HEK293 (cell line): ENCODE data around the gene ZFPL1.
A peak's percentile ranks its signal among the peaks of the same experiment; 100 is the strongest.

Experiments
- CTCF ChIA-PET: fragments of 350-600 bp; formaldehyde crosslinking; extraction: SDS; loops from one replicate; lab custom pipeline; 2021; ENCODE audit warnings: antibody characterized with exemption; lab: Yijun Ruan, JAX
- POLR2A ChIA-PET: fragments of 300-600 bp; formaldehyde crosslinking; extraction: SDS; loops from one replicate; lab custom pipeline; 2020; ENCODE audit warnings: antibody characterized with exemption, inconsistent platforms; lab: Yijun Ruan, JAX
- H3K27ac ChIP-seq: fragments of 200-500 bp; sonication (Bioruptor generic); 2 replicates; pipeline ENCODE4 v1.5.1; 2014; ENCODE audit warnings: low read depth, low read length, control low read depth, inconsistent platforms; ENCODE audit errors: extremely low read depth
- H3K36me3 ChIP-seq, 2 experiments: fragments of 200-500 bp in 1 of 2; sonication (Bioruptor generic) in 1 of 2; 1 replicate in 1 of 2; 2 replicates in 1 of 2; pipeline ENCODE4 v1.5.1; 2014 to 2017; ENCODE audit warnings: inconsistent platforms in 2 of 2, low read length in 2 of 2; ENCODE audit not compliant: control insufficient read depth in 2 of 2, insufficient read depth in 1 of 2
- H3K4me1 ChIP-seq: fragments of 200-500 bp; sonication (Bioruptor generic); 2 replicates; pipeline ENCODE4 v1.5.1; 2014; ENCODE audit warnings: mild to moderate bottlenecking, low read length, inconsistent platforms; ENCODE audit not compliant: control insufficient read depth, insufficient read depth
- H3K4me3 ChIP-seq: 2 replicates; pipeline ENCODE4 v1.5.1; 2011; ENCODE audit warnings: low read depth, mild to moderate bottlenecking, control low read depth, low read length, moderate library complexity
- H3K9me3 ChIP-seq: fragments of 200-500 bp; sonication (Bioruptor generic); 2 replicates; pipeline ENCODE4 v1.5.1; 2014; ENCODE audit warnings: low read depth, low read length, inconsistent platforms; ENCODE audit not compliant: control insufficient read depth, insufficient read depth
- EGR2 ChIP-seq: fragments of 450-650 bp; formaldehyde crosslinking; IDR thresholded peaks from 2 replicates; pipeline ENCODE4 v1.5.1; 2016; ENCODE audit warnings: low read depth, missing biosample characterization, missing genetic modification characterization
- GFI1B ChIP-seq: fragments of 450-650 bp; formaldehyde crosslinking; IDR thresholded peaks from 2 replicates; pipeline ENCODE4 v1.5.1; 2016; ENCODE audit warnings: missing biosample characterization, missing genetic modification characterization
- MYNN ChIP-seq: fragments of 450-650 bp; formaldehyde crosslinking; IDR thresholded peaks from 2 replicates; pipeline ENCODE4 v1.5.1; 2016; ENCODE audit warnings: missing biosample characterization, missing genetic modification characterization, borderline replicate concordance
- PRDM2 ChIP-seq: fragments of 450-650 bp; formaldehyde crosslinking; IDR thresholded peaks from 2 replicates; pipeline ENCODE4 v1.5.1; 2016; ENCODE audit warnings: missing biosample characterization, missing genetic modification characterization, borderline replicate concordance
- PRDM6 ChIP-seq: fragments of 450-650 bp; formaldehyde crosslinking; IDR thresholded peaks from 2 replicates; pipeline ENCODE4 v1.5.1; 2017; ENCODE audit warnings: missing biosample characterization, missing genetic modification characterization
- SALL2 ChIP-seq: fragments of 450-650 bp; formaldehyde crosslinking; IDR thresholded peaks from 2 replicates; pipeline ENCODE4 v1.5.0; 2017; ENCODE audit warnings: missing biosample characterization, mild to moderate bottlenecking, missing genetic modification characterization, borderline replicate concordance
- SETDB1 ChIP-seq: IDR thresholded peaks from one replicate; pipeline ENCODE4 v1.6.1; 2017; ENCODE audit warnings: mild to moderate bottlenecking, low read length, moderate library complexity, mixed read lengths; ENCODE audit not compliant: insufficient read length
- ZBTB26 ChIP-seq: fragments of 450-650 bp; formaldehyde crosslinking; optimal IDR thresholded peaks from 2 replicates; pipeline ENCODE3; 2016; ENCODE audit warnings: missing biosample characterization, mild to moderate bottlenecking, missing genetic modification characterization
- ZBTB48 ChIP-seq: fragments of 450-650 bp; formaldehyde crosslinking; IDR thresholded peaks from 2 replicates; pipeline ENCODE4 v1.5.1; 2016; ENCODE audit warnings: missing biosample characterization, missing genetic modification characterization
- ZFHX2 ChIP-seq: fragments of 450-650 bp; formaldehyde crosslinking; conservative IDR thresholded peaks from 2 replicates; pipeline ENCODE4 v1.5.1; 2016; ENCODE audit warnings: missing biosample characterization, missing genetic modification characterization
- ZNF138 ChIP-seq: fragments of 450-650 bp; formaldehyde crosslinking; IDR thresholded peaks from 2 replicates; pipeline ENCODE4 v1.5.1; 2016; ENCODE audit warnings: missing biosample characterization, missing genetic modification characterization, borderline replicate concordance
- ZNF155 ChIP-seq: fragments of 450-650 bp; formaldehyde crosslinking; IDR thresholded peaks from 2 replicates; pipeline ENCODE4 v1.5.1; 2016; ENCODE audit warnings: missing biosample characterization, missing genetic modification characterization
- ZNF2 ChIP-seq: fragments of 450-650 bp; formaldehyde crosslinking; IDR thresholded peaks from 2 replicates; pipeline ENCODE4 v1.5.1; 2016; ENCODE audit warnings: missing biosample characterization, missing genetic modification characterization
- ZNF211 ChIP-seq: fragments of 450-650 bp; formaldehyde crosslinking; IDR thresholded peaks from 2 replicates; pipeline ENCODE4 v1.5.1; 2016; ENCODE audit warnings: low read depth, missing biosample characterization, missing genetic modification characterization
- ZNF223 ChIP-seq: fragments of 450-650 bp; formaldehyde crosslinking; IDR thresholded peaks from 2 replicates; pipeline ENCODE4 v1.5.1; 2016; ENCODE audit warnings: missing biosample characterization, missing genetic modification characterization
- ZNF24 ChIP-seq: fragments of 450-650 bp; formaldehyde crosslinking; IDR thresholded peaks from 2 replicates; pipeline ENCODE4 v1.5.1; 2016; ENCODE audit warnings: missing biosample characterization, missing genetic modification characterization
- ZNF302 ChIP-seq: fragments of 450-650 bp; formaldehyde crosslinking; IDR thresholded peaks from 2 replicates; pipeline ENCODE4 v1.5.1; 2016; ENCODE audit warnings: missing biosample characterization, missing genetic modification characterization, low read depth
- ZNF362 ChIP-seq: fragments of 450-650 bp; formaldehyde crosslinking; IDR thresholded peaks from 2 replicates; pipeline ENCODE4 v1.5.1; 2016; ENCODE audit warnings: missing biosample characterization, missing genetic modification characterization
- ZNF394 ChIP-seq: fragments of 450-650 bp; formaldehyde crosslinking; IDR thresholded peaks from 2 replicates; pipeline ENCODE4 v1.5.1; 2016; ENCODE audit warnings: missing biosample characterization, missing genetic modification characterization, mild to moderate bottlenecking, moderate library complexity, borderline replicate concordance
- ZNF544 ChIP-seq: fragments of 450-650 bp; formaldehyde crosslinking; IDR thresholded peaks from 2 replicates; pipeline ENCODE4 v1.5.0; 2017; ENCODE audit warnings: missing biosample characterization, missing genetic modification characterization
- ZNF561 ChIP-seq: fragments of 450-650 bp; IDR thresholded peaks from 2 replicates; pipeline ENCODE4 v1.5.1; 2018; ENCODE audit warnings: missing biosample characterization, missing genetic modification characterization, borderline replicate concordance
- ZNF610 ChIP-seq: fragments of 450-650 bp; formaldehyde crosslinking; IDR thresholded peaks from 2 replicates; pipeline ENCODE4 v1.5.1; 2016; ENCODE audit warnings: missing biosample characterization, missing genetic modification characterization, borderline replicate concordance
- ZNF626 ChIP-seq: fragments of 450-650 bp; sonication (Bioruptor Pico); formaldehyde crosslinking; IDR thresholded peaks from 2 replicates; pipeline ENCODE4 v1.5.1; 2018; ENCODE audit warnings: missing biosample characterization, missing genetic modification characterization, inconsistent platforms
- ZNF660 ChIP-seq: fragments of 450-650 bp; IDR thresholded peaks from 2 replicates; pipeline ENCODE4 v1.5.1; 2018; ENCODE audit warnings: missing biosample characterization, mild to moderate bottlenecking, missing genetic modification characterization
- ZNF843 ChIP-seq: fragments of 450-650 bp; formaldehyde crosslinking; IDR thresholded peaks from 2 replicates; pipeline ENCODE4 v1.5.1; 2016; ENCODE audit warnings: missing biosample characterization, missing genetic modification characterization

Gene ZFPL1

GRCh38 chr11:65134240-65134951 is 50.4 kb downstream of the ZFPL1 start, which contains the start of gene SYVN1 (continued):
- TF ChIP-seq ZNF362 (tag by site-specific recombination) (no peak), ZNF626 (tag by site-specific recombination) (no peak), PRDM6 (tag by site-specific recombination) (no peak), ZFHX2 (tag by site-specific recombination) (no peak; the same call in 1 of the 2 replicates), ZNF155 (tag by site-specific recombination) (no peak), ZNF24 (tag by site-specific recombination) (peak; percentile 70), ZNF302 (no peak), MYNN (tag by site-specific recombination) (no peak), SETDB1 (no peak), EGR2 (tag by site-specific recombination) (0 out of 2 replicates have a peak, but pooled peaks have one; percentile 19), ZNF610 (no peak), ZNF544 (tag by site-specific recombination) (no peak), ZNF660 (tag by site-specific recombination) (peak; percentile 46; the same call in 1 of the 2 replicates), ZNF211 (tag by site-specific recombination) (no peak), ZNF2 (tag by site-specific recombination) (peak; percentile 76; the same call in 1 of the 2 replicates), GFI1B (tag by site-specific recombination) (no peak)

GRCh38 chr11:65134952-65135632 is 51.1 kb downstream of the ZFPL1 start:
- CTCF ChIA-PET, result interaction anchor here (0.5 to 2.3 kb wide), 10 partner anchors 9 to 1164 kb away, joined by 3 to 7 read pairs (median 3); partner anchors contain the start of genes ARL2 and CAPN1
- Histone ChIP-seq H3K27ac (peak overlapping the region; percentile 83), H3K36me3 (peaks cover 0 to 30% of the 10 kb centered on the region in 2 experiments; a peak in 1 of 3 replicates), H3K4me3 (peak overlapping the region; percentile 81), H3K4me1 (no peaks in the 10 kb centered on the region; the same call in 1 of the 2 replicates), H3K9me3 (no peaks in the 10 kb centered on the region)
- POLR2A ChIA-PET, result interaction anchor here (0.5 to 4.5 kb wide), 20 partner anchors 9 to 862 kb away, joined by 3 to 57 read pairs (median 5); partner anchors contain the start of genes ARL2, CAPN1, FAU and MALAT1
- TF ChIP-seq ZBTB26 (tag by site-specific recombination) (no peak), ZNF561 (no peak), PRDM2 (tag by site-specific recombination) (no peak), ZBTB48 (peak; percentile 94), ZNF660 (tag by site-specific recombination) (peak; percentile 18; the same call in 1 of the 2 replicates), ZNF843 (no peak), SALL2 (no peak), ZNF223 (tag by site-specific recombination) (no peak), ZNF138 (tag by site-specific recombination) (no peak), ZNF394 (tag by site-specific recombination) (peak; percentile 0; the same call in 1 of the 2 replicates), ZNF610 (no peak)
